CD14-positive monocyte (primary cell): ENCODE results near the gene PEX19. TPM values are rescaled to one million over a fixed set of nuclear protein-coding genes. Genes with fewer than 3 reads are reported as not detected.

Experiments used
- DNase-seq, 3 donors: peaks; one replicate each; pipeline ENCODE4 v3.0.0-alpha.2; 2011 to 2022
- H2AFZ ChIP-seq: 2 replicates; pipeline ENCODE4 v1.6.0; 2012; ENCODE audit warnings: mild to moderate bottlenecking, low read depth, low read length, inconsistent platforms; ENCODE audit not compliant: insufficient read depth, poor library complexity, severe bottlenecking
- H3K27ac ChIP-seq, 2 donors: 1 replicate in 1 of 2; 2 replicates in 1 of 2; pipeline ENCODE4 v1.5.1; 2012 to 2013; ENCODE audit warnings: low read length in 2 of 2, control low read depth in 1 of 2, inconsistent platforms in 1 of 2, low read depth in 1 of 2, mild to moderate bottlenecking in 1 of 2
- H3K27me3 ChIP-seq, 2 donors: one replicate each; pipeline versions ENCODE4 v1.6.0 to v1.6.1; 2011 to 2013; ENCODE audit warnings: low read length in 2 of 2; ENCODE audit not compliant: control insufficient read depth in 2 of 2, insufficient read depth in 2 of 2
- H3K36me3 ChIP-seq, 2 donors: replicated peaks in 1 of 2; 1 replicate in 1 of 2; 2 replicates in 1 of 2; pipeline versions ENCODE4 v1.5.1 to v1.6.1; 2012 to 2013; ENCODE audit warnings: low read length in 2 of 2, control low read depth in 1 of 2, inconsistent platforms in 1 of 2, mild to moderate bottlenecking in 1 of 2; ENCODE audit not compliant: insufficient read depth in 2 of 2, control insufficient read depth in 1 of 2
- H3K4me1 ChIP-seq, 2 donors: 1 replicate in 1 of 2; 2 replicates in 1 of 2; pipeline versions ENCODE4 v1.5.1 to v1.6.1; 2012 to 2013; ENCODE audit warnings: low read length in 2 of 2, control low read depth in 1 of 2, inconsistent platforms in 1 of 2, mild to moderate bottlenecking in 1 of 2, moderate library complexity in 1 of 2; ENCODE audit not compliant: insufficient read depth in 2 of 2, control insufficient read depth in 1 of 2
- H3K4me2 ChIP-seq: replicated peaks from 2 replicates; pipeline ENCODE3; 2012; ENCODE audit warnings: low read length, moderate library complexity, mild to moderate bottlenecking; ENCODE audit not compliant: poor library complexity, severe bottlenecking; ENCODE audit errors: extremely low read depth
- H3K4me3 ChIP-seq, 3 experiments: fragments of 200-600 bp in 1 of 3; sonication (generic) in 1 of 3; replicated peaks in 1 of 3; 1 replicate in 2 of 3; 2 replicates in 1 of 3; pipeline ENCODE4 v1.5.1; 2011 to 2013; ENCODE audit warnings: low read length in 3 of 3, mild to moderate bottlenecking in 3 of 3, control low read depth in 2 of 3, low read depth in 2 of 3, inconsistent platforms in 1 of 3, moderate library complexity in 1 of 3
- H3K79me2 ChIP-seq: 2 replicates; pipeline ENCODE4 v1.6.0; 2012; ENCODE audit warnings: mild to moderate bottlenecking, control low read depth, inconsistent platforms, low read length, moderate library complexity; ENCODE audit not compliant: insufficient read depth
- H3K9ac ChIP-seq: 2 replicates; pipeline ENCODE4 v1.6.0; 2017; ENCODE audit warnings: low read length, mild to moderate bottlenecking; ENCODE audit not compliant: insufficient read depth, poor library complexity, severe bottlenecking
- H3K9me3 ChIP-seq, 2 donors: replicated peaks in 1 of 2; 1 replicate in 1 of 2; 2 replicates in 1 of 2; pipeline versions ENCODE4 v1.5.1 to v1.6.1; 2012 to 2013; ENCODE audit warnings: low read length in 2 of 2, control low read depth in 1 of 2; ENCODE audit not compliant: control insufficient read depth in 1 of 2, insufficient read depth in 1 of 2
- H4K20me1 ChIP-seq: 2 replicates; pipeline ENCODE4 v1.6.0; 2012; ENCODE audit warnings: mild to moderate bottlenecking, low read length, control low read depth, moderate library complexity; ENCODE audit not compliant: insufficient read depth
- H3K27ac Mint-ChIP-seq, 7 donors: one replicate each; pipeline ENCODE4 v1.8.0; 2020; ENCODE audit warnings: mild to moderate bottlenecking in 7 of 7, mixed read lengths in 7 of 7, moderate library complexity in 6 of 7, inconsistent platforms in 2 of 7
- H3K27me3 Mint-ChIP-seq, 3 donors: one replicate each; pipeline ENCODE4 v1.8.0; 2021 to 2022; ENCODE audit warnings: low read depth in 3 of 3, mild to moderate bottlenecking in 3 of 3, mixed read lengths in 3 of 3, moderate library complexity in 3 of 3, inconsistent platforms in 1 of 3
- H3K36me3 Mint-ChIP-seq, 2 donors: one replicate each; pipeline ENCODE4 v1.8.0; 2020; ENCODE audit warnings: mixed read lengths in 2 of 2, inconsistent platforms in 1 of 2, mild to moderate bottlenecking in 1 of 2
- H3K4me1 Mint-ChIP-seq: one replicate; pipeline ENCODE4 v1.8.0; 2020; ENCODE audit warnings: mild to moderate bottlenecking, mixed read lengths
- H3K4me3 Mint-ChIP-seq, 2 donors: one replicate each; pipeline ENCODE4 v1.8.0; 2020; ENCODE audit warnings: mild to moderate bottlenecking in 2 of 2, mixed read lengths in 2 of 2, moderate library complexity in 1 of 2
- H3K9me3 Mint-ChIP-seq, 7 donors: one replicate each; pipeline ENCODE4 v1.8.0; 2020 to 2022; ENCODE audit warnings: mixed read lengths in 7 of 7, mild to moderate bottlenecking in 6 of 7, moderate library complexity in 6 of 7, inconsistent platforms in 2 of 7
- WGBS: methylation state at CpG from one replicate; pipeline ENCODE4 v1.1.5; 2013; ENCODE audit warnings: missing lambda C conversion rate; ENCODE audit not compliant: insufficient coverage; 5-methylcytosine and 5-hydroxymethylcytosine counted together
- intact Hi-C, 2 donors: fragments of 100-400 bp; cut with micrococcal nuclease; formaldehyde crosslinking; loops; one replicate each; pipeline versions ENCODE4 v1.15.0 to v1.15.1; 2023
- polyA plus RNA-seq, 3 donors: library from polyadenylated mRNA; depleted of rRNA in 1 of 3; unstranded in 2 of 3; stranded (reverse) in 1 of 3; fragments of 300-500 nt in 2 of 3; fragments of >200 nt in 1 of 3; fragmentation: Illumina TruSeq in 2 of 3; gene quantifications; 1 replicate in 2 of 3; 2 replicates in 1 of 3; pipeline ENCODE4 v1.2.3, GENCODE V29; 2012 to 2021
- TF ChIP-seq, protein P1 (sequence below): fragments of 200-600 bp; IDR thresholded peaks from one replicate; pipeline ENCODE4 v1.8.0; 2022; ENCODE audit warnings: antibody characterized with exemption, mild to moderate bottlenecking

The PEX19 gene
- polyA plus RNA-seq, 3 donors: 17.4 to 38.2 (median 37.4) TPM

DNA sequence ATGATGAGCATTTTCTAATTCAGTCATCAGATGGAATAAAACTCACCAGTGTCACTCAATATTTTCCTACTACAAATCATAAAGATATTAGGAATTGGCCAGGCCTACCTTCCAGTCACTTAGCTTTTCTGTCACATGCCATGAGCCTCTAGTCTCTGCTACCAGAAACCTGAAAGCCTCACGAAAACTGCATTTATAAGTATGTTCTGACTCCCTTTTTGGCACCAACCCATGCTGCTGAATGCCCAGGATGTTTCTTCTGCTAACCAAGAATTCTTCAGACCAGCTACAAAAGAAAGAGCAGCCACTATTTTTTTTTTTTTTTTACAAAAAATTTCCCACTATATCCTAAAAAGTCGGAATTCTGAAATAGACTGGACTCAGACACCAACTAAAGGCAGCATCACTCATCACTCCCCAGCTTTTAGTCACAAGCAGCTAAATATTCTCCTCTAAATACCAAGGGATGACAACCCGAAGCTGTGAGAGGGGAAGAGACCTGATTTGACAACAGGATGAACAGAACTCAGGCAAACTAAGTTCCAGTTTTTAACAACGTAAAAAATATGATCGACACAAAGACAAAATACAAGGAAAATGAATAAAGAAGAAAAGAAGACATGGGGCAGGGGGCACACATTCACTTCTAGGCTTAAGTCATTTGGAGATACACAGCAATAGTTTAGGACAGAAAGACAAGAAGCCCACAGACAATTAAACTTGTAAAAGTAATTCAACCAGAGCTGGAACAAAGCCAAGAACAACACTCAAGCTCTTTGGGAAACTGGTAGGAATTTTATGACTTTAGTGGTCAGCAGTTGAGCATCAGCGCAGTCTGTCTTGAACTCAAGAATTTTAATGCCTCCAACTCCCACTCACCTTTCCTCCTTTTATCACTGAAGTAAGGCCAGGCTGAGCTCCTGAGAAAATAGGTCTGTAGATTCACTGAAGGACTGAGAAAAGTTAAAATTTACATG is 24.2 kb downstream of the PEX19 start:
- no peaks in the 10 kb centered on the region for H3K9me3 Mint-ChIP-seq
- peaks cover 13 to 28% of the 10 kb centered on the region in 2 donors for H3K36me3 Mint-ChIP-seq
- Histone ChIP-seq H4K20me1 (peaks cover 6% of the 10 kb centered on the region), H3K79me2 (peaks cover 54% of the 10 kb centered on the region), H3K27me3 (no peaks in the 10 kb centered on the region), H3K36me3 (peaks cover 3 to 22% of the 10 kb centered on the region in 2 donors), H3K4me3 (peak overlapping the region in 2 of 3 experiments; percentile 98 to 100), H3K9me3 (no peaks in the 10 kb centered on the region), H3K4me1 (peaks cover 21 to 23% of the 10 kb centered on the region in 2 donors), H3K9ac (peak overlapping the region; percentile 98), H3K27ac (peak overlapping the region in 1 of 2 donors; percentile 99), H3K4me2 (peak overlapping the region; percentile 86), H2AFZ (no peak overlapping the region)
- peak overlapping the region; percentile 35 to 99 (median 98) for H3K27ac Mint-ChIP-seq
- no peak for DNase-seq
- TF ChIP-seq, protein P1, sequence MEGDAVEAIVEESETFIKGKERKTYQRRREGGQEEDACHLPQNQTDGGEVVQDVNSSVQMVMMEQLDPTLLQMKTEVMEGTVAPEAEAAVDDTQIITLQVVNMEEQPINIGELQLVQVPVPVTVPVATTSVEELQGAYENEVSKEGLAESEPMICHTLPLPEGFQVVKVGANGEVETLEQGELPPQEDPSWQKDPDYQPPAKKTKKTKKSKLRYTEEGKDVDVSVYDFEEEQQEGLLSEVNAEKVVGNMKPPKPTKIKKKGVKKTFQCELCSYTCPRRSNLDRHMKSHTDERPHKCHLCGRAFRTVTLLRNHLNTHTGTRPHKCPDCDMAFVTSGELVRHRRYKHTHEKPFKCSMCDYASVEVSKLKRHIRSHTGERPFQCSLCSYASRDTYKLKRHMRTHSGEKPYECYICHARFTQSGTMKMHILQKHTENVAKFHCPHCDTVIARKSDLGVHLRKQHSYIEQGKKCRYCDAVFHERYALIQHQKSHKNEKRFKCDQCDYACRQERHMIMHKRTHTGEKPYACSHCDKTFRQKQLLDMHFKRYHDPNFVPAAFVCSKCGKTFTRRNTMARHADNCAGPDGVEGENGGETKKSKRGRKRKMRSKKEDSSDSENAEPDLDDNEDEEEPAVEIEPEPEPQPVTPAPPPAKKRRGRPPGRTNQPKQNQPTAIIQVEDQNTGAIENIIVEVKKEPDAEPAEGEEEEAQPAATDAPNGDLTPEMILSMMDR: no peak
- H3K4me1 Mint-ChIP-seq: peaks cover 28% of the 10 kb centered on the region
- peaks cover 0 to 3% (median 0%) of the 10 kb centered on the region in 3 donors for H3K27me3 Mint-ChIP-seq
- peak overlapping the region; percentile 97 to 99 for H3K4me3 Mint-ChIP-seq
- intact Hi-C loops: no loop called here
- WGBS: 100% methylated on average over 1 of the region's 6 CpGs

DNA sequence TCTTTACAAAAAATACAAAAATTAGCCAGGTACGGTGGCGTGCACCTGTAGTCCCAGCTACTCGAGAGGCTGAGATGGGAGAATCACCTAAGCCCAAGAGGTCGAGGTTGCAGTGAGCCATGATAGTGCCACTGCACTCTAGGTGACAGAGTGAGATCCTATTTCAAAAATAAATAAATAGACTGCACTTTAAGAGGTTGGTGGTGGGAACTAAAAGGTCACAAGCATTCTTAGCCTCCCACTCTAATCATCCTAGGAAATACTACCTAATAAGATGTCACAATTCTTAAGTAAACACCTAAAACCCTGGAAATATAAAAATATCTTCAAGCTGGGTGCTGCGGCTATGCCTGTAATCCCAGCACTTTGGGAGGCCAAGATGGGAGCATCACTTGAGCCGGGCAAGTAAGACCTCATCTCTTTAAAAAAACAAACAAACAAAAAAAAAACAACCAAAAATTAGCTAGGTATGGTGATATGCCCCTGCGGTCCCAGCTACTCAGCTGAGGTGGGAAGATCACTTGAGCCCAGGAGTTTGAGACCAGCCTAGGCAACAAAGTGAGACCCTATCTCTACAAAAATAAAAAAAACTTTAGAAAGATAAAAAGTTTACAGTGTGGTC is 26.6 kb downstream of the PEX19 start:
- WGBS: 98% methylated on average over 6 of the region's 7 CpGs
- Mint-ChIP-seq H3K36me3 (peaks cover 17 to 44% of the 10 kb centered on the region in 2 donors), H3K9me3 (no peaks in the 10 kb centered on the region), H3K27me3 (peaks cover 0 to 1% (median 0%) of the 10 kb centered on the region in 3 donors), H3K4me3 (no peak overlapping the region), H3K4me1 (peaks cover 28% of the 10 kb centered on the region), H3K27ac (no peak overlapping the region)
- Histone ChIP-seq H3K79me2 (peaks cover 63% of the 10 kb centered on the region), H2AFZ (no peak overlapping the region), H3K9ac (no peak overlapping the region), H3K4me1 (peaks cover 21 to 22% of the 10 kb centered on the region in 2 donors), H4K20me1 (peaks cover 6% of the 10 kb centered on the region), H3K36me3 (peaks cover 8 to 36% of the 10 kb centered on the region in 2 donors), H3K27ac (no peak overlapping the region), H3K27me3 (no peaks in the 10 kb centered on the region), H3K4me2 (no peak overlapping the region), H3K4me3 (no peak overlapping the region), H3K9me3 (no peaks in the 10 kb centered on the region)
- no peak for DNase-seq
- TF ChIP-seq, protein P1: no peak
- intact Hi-C loops: loop anchor here in 1 of 2 donors (10.0 kb wide), 1 partner anchor 153 kb away; no protein-coding TSS in a partner anchor
